Ovary (tissue), 3 donors: ENCODE data around the gene SELENON.

Experiments used
- EP300 ChIP-seq: sonication (generic); formaldehyde crosslinking; IDR thresholded peaks from one replicate; pipeline ENCODE4 v1.6.1; 2017; ENCODE audit warnings: antibody characterized with exemption
- POLR2A ChIP-seq: fragments of 450-650 bp; IDR thresholded peaks from one replicate; pipeline ENCODE4 v1.6.1; 2017; ENCODE audit warnings: antibody characterized with exemption, mild to moderate bottlenecking, moderate library complexity
- TF ChIP-seq, protein P1 (sequence below), 3 donors: fragments of 450-650 bp in 2 of 3; fragments of 200-600 bp in 1 of 3; IDR thresholded peaks; one replicate each; pipeline versions ENCODE4 v1.5.1 to v1.8.0; 2016 to 2022; ENCODE audit warnings: antibody characterized with exemption in 3 of 3, mild to moderate bottlenecking in 1 of 3
- donor health status: DM: no; HTN: no; CAD: no.

DNA sequence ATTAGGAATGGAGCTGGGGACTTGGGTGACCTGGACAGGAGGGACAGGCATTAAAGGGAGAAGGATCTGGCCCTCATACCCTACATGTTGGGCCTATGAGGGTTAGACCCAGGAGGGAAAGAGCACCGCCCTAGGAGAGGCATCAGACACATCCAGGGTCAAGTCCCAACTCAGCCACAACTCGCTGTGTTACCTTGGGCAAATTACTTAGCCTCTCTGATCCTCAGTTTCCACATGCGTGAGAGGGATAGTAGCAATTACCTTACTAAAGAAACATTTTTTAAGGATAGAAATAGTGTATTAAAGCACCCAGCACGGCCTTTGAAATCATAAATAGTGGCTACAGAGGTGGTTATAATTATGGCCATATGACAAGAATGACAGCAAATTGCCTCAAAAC, 20.1 kb upstream of the SELENON start:
- TF ChIP-seq, protein P1, sequence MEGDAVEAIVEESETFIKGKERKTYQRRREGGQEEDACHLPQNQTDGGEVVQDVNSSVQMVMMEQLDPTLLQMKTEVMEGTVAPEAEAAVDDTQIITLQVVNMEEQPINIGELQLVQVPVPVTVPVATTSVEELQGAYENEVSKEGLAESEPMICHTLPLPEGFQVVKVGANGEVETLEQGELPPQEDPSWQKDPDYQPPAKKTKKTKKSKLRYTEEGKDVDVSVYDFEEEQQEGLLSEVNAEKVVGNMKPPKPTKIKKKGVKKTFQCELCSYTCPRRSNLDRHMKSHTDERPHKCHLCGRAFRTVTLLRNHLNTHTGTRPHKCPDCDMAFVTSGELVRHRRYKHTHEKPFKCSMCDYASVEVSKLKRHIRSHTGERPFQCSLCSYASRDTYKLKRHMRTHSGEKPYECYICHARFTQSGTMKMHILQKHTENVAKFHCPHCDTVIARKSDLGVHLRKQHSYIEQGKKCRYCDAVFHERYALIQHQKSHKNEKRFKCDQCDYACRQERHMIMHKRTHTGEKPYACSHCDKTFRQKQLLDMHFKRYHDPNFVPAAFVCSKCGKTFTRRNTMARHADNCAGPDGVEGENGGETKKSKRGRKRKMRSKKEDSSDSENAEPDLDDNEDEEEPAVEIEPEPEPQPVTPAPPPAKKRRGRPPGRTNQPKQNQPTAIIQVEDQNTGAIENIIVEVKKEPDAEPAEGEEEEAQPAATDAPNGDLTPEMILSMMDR (IDR thresholded peaks at IDR 0.05) = no peak
- TF ChIP-seq POLR2A (no peak), EP300 (no peak)
